Measurements from ENCODE around the gene TMEM273.

DNA sequence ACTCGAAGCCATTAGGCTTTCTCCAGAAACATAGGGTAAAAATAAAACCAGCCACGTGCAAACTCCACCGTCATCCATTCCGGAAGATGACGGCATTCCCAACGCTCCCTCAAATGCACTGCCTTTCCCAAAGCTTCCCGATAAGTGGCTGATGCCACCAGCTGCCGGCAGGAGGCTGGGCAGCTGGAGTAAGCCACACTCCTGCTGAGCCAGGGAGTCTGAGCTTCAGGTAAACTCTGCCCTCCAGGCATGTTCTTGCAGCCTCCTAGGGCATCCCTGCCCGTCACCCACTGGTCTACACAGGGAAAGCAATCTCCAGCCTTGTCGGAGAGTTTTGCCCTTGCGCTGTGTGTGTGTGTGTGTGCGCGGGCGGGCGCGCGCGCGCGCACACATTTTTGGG lies 40.5 kb upstream of the TMEM273 start:
- TF ChIP-seq, protein P1, sequence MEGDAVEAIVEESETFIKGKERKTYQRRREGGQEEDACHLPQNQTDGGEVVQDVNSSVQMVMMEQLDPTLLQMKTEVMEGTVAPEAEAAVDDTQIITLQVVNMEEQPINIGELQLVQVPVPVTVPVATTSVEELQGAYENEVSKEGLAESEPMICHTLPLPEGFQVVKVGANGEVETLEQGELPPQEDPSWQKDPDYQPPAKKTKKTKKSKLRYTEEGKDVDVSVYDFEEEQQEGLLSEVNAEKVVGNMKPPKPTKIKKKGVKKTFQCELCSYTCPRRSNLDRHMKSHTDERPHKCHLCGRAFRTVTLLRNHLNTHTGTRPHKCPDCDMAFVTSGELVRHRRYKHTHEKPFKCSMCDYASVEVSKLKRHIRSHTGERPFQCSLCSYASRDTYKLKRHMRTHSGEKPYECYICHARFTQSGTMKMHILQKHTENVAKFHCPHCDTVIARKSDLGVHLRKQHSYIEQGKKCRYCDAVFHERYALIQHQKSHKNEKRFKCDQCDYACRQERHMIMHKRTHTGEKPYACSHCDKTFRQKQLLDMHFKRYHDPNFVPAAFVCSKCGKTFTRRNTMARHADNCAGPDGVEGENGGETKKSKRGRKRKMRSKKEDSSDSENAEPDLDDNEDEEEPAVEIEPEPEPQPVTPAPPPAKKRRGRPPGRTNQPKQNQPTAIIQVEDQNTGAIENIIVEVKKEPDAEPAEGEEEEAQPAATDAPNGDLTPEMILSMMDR (IDR thresholded peaks at IDR 0.05; ENCODE audit: low read depth, low read length), result no peak
- no peak for TF ChIP-seq EZH2phosphoT487 (IDR thresholded peaks at IDR 0.05; ENCODE audit: low read depth)
